Liver (tissue), 3 donors: ENCODE results near the gene LMNB1.

Source experiments
- ATF3 ChIP-seq: IDR thresholded peaks from 2 replicates; pipeline ENCODE4 v1.6.1; 2016; ENCODE audit warnings: antibody characterized with exemption
- CTCF ChIP-seq: fragments of 150-350 bp; IDR thresholded peaks from 2 replicates; pipeline ENCODE4 v1.5.1; 2017; ENCODE audit warnings: improper control_type of control experiment, low read depth, low read length; ENCODE audit not compliant: missing input control
- EGR1 ChIP-seq, 2 donors: IDR thresholded peaks; 2 replicates each; pipeline ENCODE4 v1.6.1; 2016 to 2018; ENCODE audit warnings: antibody characterized with exemption in 2 of 2, low read depth in 2 of 2
- FOXA1 ChIP-seq: IDR thresholded peaks from 2 replicates; pipeline ENCODE4 v1.6.1; 2016; ENCODE audit warnings: antibody characterized with exemption
- HNF4A ChIP-seq, 2 donors: conservative IDR thresholded peaks; 2 replicates each; pipeline ENCODE4 v1.6.1; 2016; ENCODE audit warnings: antibody characterized with exemption in 2 of 2, mild to moderate bottlenecking in 2 of 2
- HNF4G ChIP-seq: IDR thresholded peaks from 2 replicates; pipeline ENCODE4 v1.6.1; 2016; ENCODE audit warnings: antibody characterized with exemption
- JUND ChIP-seq, 2 donors: IDR thresholded peaks; 2 replicates each; pipeline ENCODE4 v1.6.1; 2016; ENCODE audit warnings: antibody characterized with exemption in 2 of 2
- MAX ChIP-seq: IDR thresholded peaks from 2 replicates; pipeline ENCODE4 v1.6.1; 2016; ENCODE audit warnings: antibody characterized with exemption
- RAD21 ChIP-seq, 2 donors: IDR thresholded peaks; 2 replicates each; pipeline ENCODE4 v1.6.1; 2016; ENCODE audit warnings: antibody characterized with exemption in 2 of 2, mild to moderate bottlenecking in 2 of 2
- REST ChIP-seq: IDR thresholded peaks from 2 replicates; pipeline ENCODE4 v1.6.1; 2016; ENCODE audit warnings: antibody characterized with exemption, mild to moderate bottlenecking
- TAF1 ChIP-seq: conservative IDR thresholded peaks from 2 replicates; pipeline ENCODE4 v1.6.1; 2016; ENCODE audit warnings: antibody characterized with exemption, mild to moderate bottlenecking
- YY1 ChIP-seq: IDR thresholded peaks from 2 replicates; pipeline ENCODE4 v1.6.1; 2016; ENCODE audit warnings: antibody characterized with exemption, mild to moderate bottlenecking
- ZBTB33 ChIP-seq: IDR thresholded peaks from 2 replicates; pipeline ENCODE4 v1.6.1; 2016; ENCODE audit warnings: antibody characterized with exemption
- donor health status: healthy.
- donor health status: healthy.

GRCh38 chr5:126753227-126753626 lies 23.7 kb upstream of the LMNB1 start:
- no peak for TF ChIP-seq CTCF
- TF ChIP-seq JUND (IDR thresholded peaks at IDR 0.05) = no peak
- TF ChIP-seq ZBTB33 = no peak
- TF ChIP-seq REST = no peak
- TF ChIP-seq HNF4A (conservative IDR thresholded peaks at IDR 0.05) = no peak
- no peak for TF ChIP-seq TAF1
- no peak for TF ChIP-seq MAX
- no peak for TF ChIP-seq YY1
- no peak for TF ChIP-seq ATF3
- no peak for TF ChIP-seq HNF4G
- no peak for TF ChIP-seq FOXA1
- no peak for TF ChIP-seq RAD21 (IDR thresholded peaks at IDR 0.05)
- no peak for TF ChIP-seq EGR1 (IDR thresholded peaks at IDR 0.05; ENCODE audit: low read depth in 2 of 2)
